ENCODE measurements around the gene SEMA6D.

DNA sequence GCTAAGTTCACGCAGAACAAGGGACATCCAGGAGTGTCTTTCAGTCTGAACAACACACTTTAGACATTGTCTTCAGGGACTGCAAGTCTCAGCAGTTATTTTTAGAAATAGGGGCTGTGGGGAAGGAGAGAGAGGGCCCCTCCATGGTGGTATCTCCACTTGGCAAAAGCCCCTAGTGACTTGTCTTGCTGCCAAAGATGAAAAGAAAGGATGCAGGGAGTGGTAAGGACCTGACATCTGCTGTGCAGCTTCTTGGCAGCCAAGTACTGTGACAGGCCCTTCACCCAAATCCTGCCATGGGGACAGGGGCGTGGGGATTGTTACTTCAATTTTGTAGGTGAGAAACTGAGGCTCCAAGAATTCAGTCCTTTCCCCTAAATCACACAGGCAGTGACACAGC, 21.0 kb upstream of the SEMA6D start:
- no peak for TF ChIP-seq EP300 (IDR thresholded peaks at IDR 0.05)
- TF ChIP-seq, protein P1, sequence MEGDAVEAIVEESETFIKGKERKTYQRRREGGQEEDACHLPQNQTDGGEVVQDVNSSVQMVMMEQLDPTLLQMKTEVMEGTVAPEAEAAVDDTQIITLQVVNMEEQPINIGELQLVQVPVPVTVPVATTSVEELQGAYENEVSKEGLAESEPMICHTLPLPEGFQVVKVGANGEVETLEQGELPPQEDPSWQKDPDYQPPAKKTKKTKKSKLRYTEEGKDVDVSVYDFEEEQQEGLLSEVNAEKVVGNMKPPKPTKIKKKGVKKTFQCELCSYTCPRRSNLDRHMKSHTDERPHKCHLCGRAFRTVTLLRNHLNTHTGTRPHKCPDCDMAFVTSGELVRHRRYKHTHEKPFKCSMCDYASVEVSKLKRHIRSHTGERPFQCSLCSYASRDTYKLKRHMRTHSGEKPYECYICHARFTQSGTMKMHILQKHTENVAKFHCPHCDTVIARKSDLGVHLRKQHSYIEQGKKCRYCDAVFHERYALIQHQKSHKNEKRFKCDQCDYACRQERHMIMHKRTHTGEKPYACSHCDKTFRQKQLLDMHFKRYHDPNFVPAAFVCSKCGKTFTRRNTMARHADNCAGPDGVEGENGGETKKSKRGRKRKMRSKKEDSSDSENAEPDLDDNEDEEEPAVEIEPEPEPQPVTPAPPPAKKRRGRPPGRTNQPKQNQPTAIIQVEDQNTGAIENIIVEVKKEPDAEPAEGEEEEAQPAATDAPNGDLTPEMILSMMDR (IDR thresholded peaks at IDR 0.05), result no peak
- no peak for TF ChIP-seq POLR2A (IDR thresholded peaks at IDR 0.05)
- TF ChIP-seq POLR2AphosphoS5 (IDR thresholded peaks at IDR 0.05), result no peak
